ENCODE measurements around the gene ANAPC1.
A peak's percentile ranks its signal among the peaks of the same experiment; 100 is the strongest.
"Not testable (repeated sequence)": the region's sequence is repeated elsewhere in the genome, so short reads cannot be mapped to it uniquely, and the experiment has no call there.

The ANAPC1 gene

GRCh38 chr2:111727611-111728110 is 156.3 kb downstream of the ANAPC1 start:
- DNase-seq: not testable (repeated sequence)

- peak; percentile 31 for DNase-seq
These were observed 158.3 kb downstream of the ANAPC1 start for GRCh38 chr2:111725742-111726141.

GRCh38 chr2:111719610-111720009 is 164.4 kb downstream of the ANAPC1 start:
- DNase-seq: not testable (repeated sequence)
